CD4-positive, alpha-beta T cell (primary cell): Measurements from ENCODE around the gene ITGAE. TPM values are rescaled to one million over a fixed set of nuclear protein-coding genes. Genes with fewer than 3 reads are reported as not detected.
A peak's percentile ranks its signal among the peaks of the same experiment; 100 is the strongest.
"Not testable (repeated sequence)": the region's sequence is repeated elsewhere in the genome, so short reads cannot be mapped to it uniquely, and the experiment has no call there.

ENCODE experiments used
- ATAC-seq: fragments of 200-7000 bp; cut with Tn5 transposase; one replicate; pipeline ENCODE4 v1.10.0; 2022; ENCODE audit warnings: mild to moderate bottlenecking; ENCODE audit not compliant: poor library complexity
- CTCF ChIA-PET: fragments of 350-600 bp; sonication (Branson Sonifier 250); formaldehyde crosslinking; loops from one replicate; lab custom pipeline; 2021; ENCODE audit warnings: antibody characterized with exemption, inconsistent platforms; lab: Charles Lee
- POLR2A ChIA-PET: fragments of 350-600 bp; sonication (Branson Sonifier 250); formaldehyde crosslinking; loops from one replicate; lab custom pipeline; 2021; ENCODE audit warnings: antibody characterized with exemption, inconsistent platforms; lab: Charles Lee
- DNase-seq, 14 experiments: peaks; one replicate each; pipeline ENCODE4 v3.0.0-alpha.2; 2013 to 2020; ENCODE audit warnings: mixed read lengths in 2 of 14
- H3K27ac ChIP-seq, 2 donors: one replicate each; pipeline versions ENCODE4 v1.5.1 to v1.7.0; 2013; ENCODE audit warnings: low read length in 2 of 2, low read depth in 1 of 2, mild to moderate bottlenecking in 1 of 2
- H3K27me3 ChIP-seq, 2 experiments: 1 replicate in 1 of 2; 2 replicates in 1 of 2; pipeline versions ENCODE4 v1.6.1 to v1.7.0; 2013; ENCODE audit warnings: low read length in 2 of 2, control low read depth in 1 of 2, mild to moderate bottlenecking in 1 of 2, moderate library complexity in 1 of 2; ENCODE audit not compliant: insufficient read depth in 2 of 2, control insufficient read depth in 1 of 2
- H3K36me3 ChIP-seq: one replicate; pipeline ENCODE4 v1.6.1; 2013; ENCODE audit warnings: low read length, control low read depth; ENCODE audit not compliant: insufficient read depth
- H3K4me1 ChIP-seq: one replicate; pipeline ENCODE4 v1.6.1; 2013; ENCODE audit warnings: low read length, control low read depth; ENCODE audit not compliant: insufficient read depth
- H3K4me3 ChIP-seq: one replicate; pipeline ENCODE4 v1.5.1; 2013; ENCODE audit warnings: mild to moderate bottlenecking, low read length, moderate library complexity
- H3K9me3 ChIP-seq, 2 experiments: 1 replicate in 1 of 2; 2 replicates in 1 of 2; pipeline versions ENCODE4 v1.6.1 to v1.7.0; 2013; ENCODE audit warnings: low read length in 2 of 2, mild to moderate bottlenecking in 2 of 2, control low read depth in 1 of 2, moderate library complexity in 1 of 2; ENCODE audit not compliant: control insufficient read depth in 1 of 2, insufficient read depth in 1 of 2
- H3K27ac Mint-ChIP-seq: one replicate; pipeline ENCODE4 v1.8.0; 2020; ENCODE audit warnings: mixed read lengths
- H3K27me3 Mint-ChIP-seq: one replicate; pipeline ENCODE4 v1.8.0; 2021; ENCODE audit warnings: mixed read lengths
- H3K36me3 Mint-ChIP-seq: one replicate; pipeline ENCODE4 v1.8.0; 2021; ENCODE audit warnings: low read depth, mixed read lengths
- H3K4me1 Mint-ChIP-seq: one replicate; pipeline ENCODE4 v1.8.0; 2021; ENCODE audit warnings: low read depth, mixed read lengths
- H3K4me3 Mint-ChIP-seq: one replicate; pipeline ENCODE4 v1.8.0; 2020; ENCODE audit warnings: mild to moderate bottlenecking, mixed read lengths
- H3K9me3 Mint-ChIP-seq: one replicate; pipeline ENCODE4 v1.8.0; 2020; ENCODE audit warnings: mixed read lengths
- CTCF ChIP-seq: fragments of 200-600 bp; IDR thresholded peaks from one replicate; pipeline ENCODE4 v1.8.0; 2022; ENCODE audit warnings: antibody characterized with exemption, mild to moderate bottlenecking
- intact Hi-C, 2 experiments: fragments of 100-400 bp; cut with DNase I in 1 of 2; cut with micrococcal nuclease in 1 of 2; formaldehyde crosslinking; loops; one replicate each; pipeline versions ENCODE4 v1.15.1 to v1.9.0; 2023 to 2025; cut with DNase I, micrococcal nuclease
- total RNA-seq, 174 experiments: library from RNA in 2 of 174; stranded (reverse) in 2 of 174; gene quantifications; one replicate each; pipeline ENCODE4 v1.2.3 and lab custom pipeline; 2021 to 2026

ITGAE gene
- total RNA-seq, 2 experiments from 2014 or later, result 15.8 to 18.3 TPM

- peaks cover 17% of the 10 kb centered on the region for H3K36me3 ChIP-seq
- no peaks in the 10 kb centered on the region for H3K9me3 ChIP-seq
- H3K9me3 Mint-ChIP-seq, result peaks cover 2% of the 10 kb centered on the region
- peaks cover 50% of the 10 kb centered on the region for H3K4me1 Mint-ChIP-seq
- no peak for TF ChIP-seq CTCF
- ChIA-PET POLR2A (interaction anchor here (0.6 to 3.3 kb wide), 10 partner anchors 11 to 432 kb away, joined by 3 to 35 read pairs (median 5); partner anchors contain the start of genes CTNS, CYB5D2, HASPIN and NCBP3), CTCF (interaction anchor here (1.3 to 1.9 kb wide), 2 partner anchors 12 to 28 kb away, joined by 8 read pairs; partner anchors contain the start of gene HASPIN)
- peak overlapping the region; percentile 68 for H3K4me3 Mint-ChIP-seq
- H3K27me3 ChIP-seq, result no peaks in the 10 kb centered on the region
- H3K4me3 ChIP-seq, result peak overlapping the region; percentile 16
- no peaks in the 10 kb centered on the region for H3K27me3 Mint-ChIP-seq
- peaks cover 35% of the 10 kb centered on the region for H3K4me1 ChIP-seq
- peak; percentile 93 for ATAC-seq
- H3K27ac Mint-ChIP-seq, result peak overlapping the region; percentile 83
- peak overlapping the region in 1 of 2 donors; percentile 52 for H3K27ac ChIP-seq
- peak; percentile 32 to 95 (median 58) for DNase-seq
- peaks cover 33% of the 10 kb centered on the region for H3K36me3 Mint-ChIP-seq
- intact Hi-C loops, result loop anchor here in 1 of 2 experiments (1.0 to 2.0 kb wide), 3 partner anchors 12 to 74 kb away; partner anchors contain the start of genes CTNS, HASPIN, P2RX5 and SHPK
Measured at GRCh38 chr17:3710951-3711383, 90.0 kb downstream of the ITGAE start.

GRCh38 chr17:3708366-3708765, 92.6 kb downstream of the ITGAE start:
- peaks cover 2% of the 10 kb centered on the region for H3K9me3 Mint-ChIP-seq
- Histone ChIP-seq H3K4me3 (no peak overlapping the region), H3K27me3 (no peaks in the 10 kb centered on the region), H3K9me3 (no peaks in the 10 kb centered on the region), H3K36me3 (no peaks in the 10 kb centered on the region), H3K27ac (no peak overlapping the region), H3K4me1 (peaks cover 30% of the 10 kb centered on the region)
- ChIA-PET POLR2A (interaction anchor here (1.9 kb wide), 1 partner anchor 12 kb away, joined by 6 read pairs; the partner anchor contains the start of gene P2RX5), CTCF (no interaction called here)
- peaks cover 19% of the 10 kb centered on the region for H3K36me3 Mint-ChIP-seq
- no peak for TF ChIP-seq CTCF
- intact Hi-C loops, result no loop called here
- H3K4me3 Mint-ChIP-seq, result no peak overlapping the region
- peaks cover 43% of the 10 kb centered on the region for H3K4me1 Mint-ChIP-seq
- no peak for DNase-seq
- ATAC-seq, result no peak
- H3K27ac Mint-ChIP-seq, result no peak overlapping the region
- no peaks in the 10 kb centered on the region for H3K27me3 Mint-ChIP-seq

GRCh38 chr17:3705718-3705984, 95.3 kb downstream of the ITGAE start:
- H3K9me3 Mint-ChIP-seq, intact Hi-C loops, H3K27ac Mint-ChIP-seq, H3K27me3 Mint-ChIP-seq, H3K4me1 ChIP-seq, H3K27me3 ChIP-seq, H3K4me3 Mint-ChIP-seq, H3K36me3 ChIP-seq, DNase-seq, H3K4me3 ChIP-seq, H3K36me3 Mint-ChIP-seq, CTCF ChIA-PET, H3K9me3 ChIP-seq, ATAC-seq, H3K27ac ChIP-seq: not testable (repeated sequence)
- POLR2A ChIA-PET, result interaction anchor here (1.8 kb wide), 1 partner anchor 11 kb away, joined by 5 read pairs; no protein-coding TSS in a partner anchor
- peaks cover 20% of the 10 kb centered on the region for H3K4me1 Mint-ChIP-seq
